GM23338 (cell line): ENCODE results near the gene ZSCAN30. TPM values are rescaled to one million over a fixed set of nuclear protein-coding genes. Genes with fewer than 3 reads are reported as not detected.

Experiments
- ATAC-seq: fragments of 200-7000 bp; cut with Tn5 transposase; 3 replicates; pipeline ENCODE4 v1.9.1; 2020
- DNase-seq: peaks from one replicate; pipeline ENCODE4 v3.0.0-alpha.2; 2015; ENCODE audit warnings: low spot score
- H2AFZ ChIP-seq: fragments of 200-600 bp; sonication (generic); 2 replicates; pipeline ENCODE4 v1.8.0; 2016; ENCODE audit warnings: antibody characterized with exemption, mild to moderate bottlenecking, moderate library complexity
- H3F3A ChIP-seq: fragments of 200-600 bp; sonication (generic); replicated peaks from 2 replicates; pipeline ENCODE4 v1.8.0; 2017; ENCODE audit warnings: antibody characterized with exemption, mixed run types, low read depth
- H3K27ac ChIP-seq: fragments of 200-600 bp; sonication (generic); 2 replicates; pipeline ENCODE4 v1.6.1; 2016; ENCODE audit warnings: low read depth
- H3K27me3 ChIP-seq: fragments of 200-600 bp; sonication (generic); 2 replicates; pipeline ENCODE4 v1.8.0; 2016; ENCODE audit warnings: mild to moderate bottlenecking, mixed run types, moderate library complexity; ENCODE audit not compliant: insufficient read depth
- H3K36me3 ChIP-seq: fragments of 200-600 bp; sonication (generic); 2 replicates; pipeline ENCODE4 v1.8.0; 2016; ENCODE audit warnings: mild to moderate bottlenecking; ENCODE audit not compliant: insufficient read depth
- H3K4me1 ChIP-seq: fragments of 200-600 bp; sonication (generic); 2 replicates; pipeline ENCODE4 v1.8.0; 2016; ENCODE audit warnings: mild to moderate bottlenecking, moderate library complexity; ENCODE audit not compliant: insufficient read depth
- H3K4me2 ChIP-seq: fragments of 200-600 bp; sonication (generic); 2 replicates; pipeline ENCODE4 v1.7.1; 2017; ENCODE audit warnings: mixed run types
- H3K4me3 ChIP-seq: fragments of 200-600 bp; sonication (generic); 2 replicates; pipeline ENCODE4 v1.6.1; 2016; ENCODE audit warnings: mixed run types
- H3K79me2 ChIP-seq: fragments of 200-600 bp; sonication (generic); replicated peaks from 2 replicates; pipeline ENCODE4 v1.8.0; 2017; ENCODE audit warnings: mild to moderate bottlenecking; ENCODE audit not compliant: insufficient read depth
- H3K9me2 ChIP-seq: fragments of 200-600 bp; sonication (generic); 2 replicates; pipeline ENCODE4 v1.8.0; 2017; ENCODE audit not compliant: insufficient read depth
- H4K20me1 ChIP-seq: fragments of 200-600 bp; sonication (generic); replicated peaks from 2 replicates; pipeline ENCODE4 v1.8.0; 2017; ENCODE audit warnings: mild to moderate bottlenecking; ENCODE audit not compliant: insufficient read depth
- H3K27ac Mint-ChIP-seq: 2 replicates; pipeline ENCODE4 v1.8.0; 2020; ENCODE audit warnings: inconsistent platforms, mild to moderate bottlenecking, moderate library complexity, mixed read lengths
- H3K27me3 Mint-ChIP-seq: 3 replicates; pipeline ENCODE4 v1.8.0; 2022; ENCODE audit warnings: low read depth, mild to moderate bottlenecking, moderate library complexity, mixed read lengths, inconsistent platforms; ENCODE audit not compliant: insufficient read depth, poor library complexity
- H3K36me3 Mint-ChIP-seq: 3 replicates; pipeline ENCODE4 v1.8.0; 2021; ENCODE audit warnings: low read depth, mild to moderate bottlenecking, inconsistent platforms, moderate library complexity, mixed read lengths
- H3K4me1 Mint-ChIP-seq: 3 replicates; pipeline ENCODE4 v1.8.0; 2020; ENCODE audit warnings: mild to moderate bottlenecking, inconsistent platforms, mixed read lengths
- H3K4me3 Mint-ChIP-seq: 3 replicates; pipeline ENCODE4 v1.8.0; 2021; ENCODE audit warnings: moderate library complexity, mild to moderate bottlenecking, inconsistent platforms, mixed read lengths
- H3K9me3 Mint-ChIP-seq: 3 replicates; pipeline ENCODE4 v1.8.0; 2020; ENCODE audit warnings: moderate library complexity, mild to moderate bottlenecking, inconsistent platforms, mixed read lengths
- CREB1 ChIP-seq: fragments of 250-450 bp; sonication (Bioruptor Pico); IDR thresholded peaks from 2 replicates; pipeline ENCODE4 v1.5.0; 2020; ENCODE audit warnings: low read depth, mild to moderate bottlenecking, moderate library complexity
- EZH2 ChIP-seq: fragments of 200-600 bp; sonication (generic); IDR thresholded peaks from one replicate; pipeline ENCODE4 v1.8.0; 2017; ENCODE audit warnings: antibody characterized with exemption, mild to moderate bottlenecking, low read depth; ENCODE audit not compliant: unreplicated experiment
- EZH2phosphoT487 ChIP-seq: fragments of 200-600 bp; sonication (generic); IDR thresholded peaks from one replicate; pipeline ENCODE4 v1.8.1; 2018; ENCODE audit warnings: antibody characterized with exemption; ENCODE audit not compliant: unreplicated experiment
- JUNB ChIP-seq: IDR thresholded peaks from one replicate; pipeline ENCODE4 v1.6.1; 2016; ENCODE audit warnings: antibody characterized with exemption; ENCODE audit not compliant: unreplicated experiment
- NANOG ChIP-seq: IDR thresholded peaks from 2 replicates; pipeline ENCODE4 v1.6.1; 2016; ENCODE audit warnings: antibody characterized with exemption, borderline replicate concordance
- POLR2AphosphoS5 ChIP-seq: IDR thresholded peaks from 2 replicates; pipeline ENCODE4 v1.6.1; 2016; ENCODE audit warnings: antibody characterized with exemption, low read depth
- REST ChIP-seq: IDR thresholded peaks from one replicate; pipeline ENCODE4 v1.6.1; 2018; ENCODE audit warnings: antibody characterized with exemption; ENCODE audit not compliant: unreplicated experiment
- STAT1 ChIP-seq: IDR thresholded peaks from one replicate; pipeline ENCODE4 v1.6.1; 2016; ENCODE audit warnings: antibody characterized with exemption; ENCODE audit not compliant: unreplicated experiment
- ZNF114 ChIP-seq: fragments of 250-450 bp; sonication (Bioruptor Pico); IDR thresholded peaks from 2 replicates; pipeline ENCODE4 v1.5.0; 2020; ENCODE audit warnings: mild to moderate bottlenecking, moderate library complexity
- ZNF331 ChIP-seq: fragments of 250-450 bp; sonication (Bioruptor Pico); IDR thresholded peaks from 2 replicates; pipeline ENCODE4 v1.5.0; 2020; ENCODE audit warnings: low read depth, mild to moderate bottlenecking, moderate library complexity
- polyA plus RNA-seq: library from polyadenylated mRNA; unstranded; fragments of >200 nt; fragmentation: Nextera tagmentation; extraction: Ambion mirVana; gene quantifications from 2 replicates; pipeline ENCODE4 v1.2.1, GENCODE V29; 2016
- total RNA-seq: library from RNA; depleted of rRNA; stranded (reverse); fragments of >200 nt; shearing (Covaris generic); gene quantifications from 2 replicates; pipeline ENCODE4 v1.2.3, GENCODE V29; 2014
- TF ChIP-seq, protein P1 (sequence below): IDR thresholded peaks from 2 replicates; pipeline ENCODE4 v1.6.1; 2016; ENCODE audit warnings: antibody characterized with exemption
- TF ChIP-seq, protein P2 (sequence below), 2 experiments: fragments of 200-600 bp in 1 of 2; sonication (generic) in 1 of 2; conservative IDR thresholded peaks; 2 replicates each; pipeline versions ENCODE4 v1.5.1 to v1.6.1; 2016 to 2017; ENCODE audit warnings: antibody characterized with exemption in 2 of 2, low read depth in 2 of 2, mild to moderate bottlenecking in 2 of 2, moderate library complexity in 1 of 2

ZSCAN30 gene
- total and polyA plus RNA-seq, 2 experiments from 2014 or later, result 12.3 to 21.8 TPM

DNA sequence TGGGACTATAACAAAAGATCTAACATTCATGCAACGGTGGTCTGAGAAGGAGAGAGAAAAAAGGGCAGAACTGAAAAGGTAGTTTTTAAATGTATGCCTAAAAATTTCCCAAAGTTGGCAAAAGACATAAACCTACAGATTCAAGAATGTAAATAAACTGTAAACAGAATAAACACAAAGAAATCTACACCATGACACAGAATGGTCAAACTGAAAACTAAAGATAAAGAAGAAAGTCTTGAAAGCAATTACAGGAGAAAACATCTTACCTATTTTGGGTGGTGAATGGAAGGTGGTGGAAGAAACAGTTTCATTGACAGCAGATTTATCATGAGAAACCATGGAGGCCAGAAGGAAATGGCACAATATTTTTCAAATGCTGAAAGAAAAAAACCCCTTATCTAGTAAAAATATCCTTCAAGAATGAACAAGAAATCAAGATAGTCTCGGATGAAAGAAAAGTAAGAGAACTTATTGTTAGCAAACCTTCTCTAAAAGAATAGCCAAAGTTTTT, 84.8 kb downstream of the ZSCAN30 start:
- Histone ChIP-seq H3F3A (no peaks in the 10 kb centered on the region), H3K79me2 (no peaks in the 10 kb centered on the region), H2AFZ (peak overlapping the region; percentile 85), H3K4me2 (no peak overlapping the region), H3K4me1 (0 out of 2 replicates have a peak, but pooled peaks cover 3% of the 10 kb centered on the region), H3K4me3 (no peak overlapping the region), H4K20me1 (no peaks in the 10 kb centered on the region), H3K27ac (no peak overlapping the region), H3K27me3 (no peaks in the 10 kb centered on the region), H3K9me2 (no peaks in the 10 kb centered on the region), H3K36me3 (0 out of 2 replicates have a peak, but pooled peaks cover 3% of the 10 kb centered on the region)
- no peak for DNase-seq
- Mint-ChIP-seq H3K9me3 (peaks cover 20% of the 10 kb centered on the region), H3K4me3 (no peak overlapping the region; the same call in 2 of the 3 replicates), H3K36me3 (peaks cover 20% of the 10 kb centered on the region), H3K27ac (no peak overlapping the region), H3K27me3 (peaks cover 2% of the 10 kb centered on the region), H3K4me1 (peaks cover 3% of the 10 kb centered on the region; the same call in 2 of the 3 replicates)
- TF ChIP-seq ZNF331 (no peak), POLR2AphosphoS5 (no peak), ZNF114 (CRISPR knock-in tag) (no peak), CREB1 (CRISPR knock-in tag) (no peak), NANOG (no peak), EZH2phosphoT487 (no peak)
- TF ChIP-seq, protein P1, sequence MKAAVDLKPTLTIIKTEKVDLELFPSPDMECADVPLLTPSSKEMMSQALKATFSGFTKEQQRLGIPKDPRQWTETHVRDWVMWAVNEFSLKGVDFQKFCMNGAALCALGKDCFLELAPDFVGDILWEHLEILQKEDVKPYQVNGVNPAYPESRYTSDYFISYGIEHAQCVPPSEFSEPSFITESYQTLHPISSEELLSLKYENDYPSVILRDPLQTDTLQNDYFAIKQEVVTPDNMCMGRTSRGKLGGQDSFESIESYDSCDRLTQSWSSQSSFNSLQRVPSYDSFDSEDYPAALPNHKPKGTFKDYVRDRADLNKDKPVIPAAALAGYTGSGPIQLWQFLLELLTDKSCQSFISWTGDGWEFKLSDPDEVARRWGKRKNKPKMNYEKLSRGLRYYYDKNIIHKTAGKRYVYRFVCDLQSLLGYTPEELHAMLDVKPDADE, result no peak
- TF ChIP-seq, protein P2, sequence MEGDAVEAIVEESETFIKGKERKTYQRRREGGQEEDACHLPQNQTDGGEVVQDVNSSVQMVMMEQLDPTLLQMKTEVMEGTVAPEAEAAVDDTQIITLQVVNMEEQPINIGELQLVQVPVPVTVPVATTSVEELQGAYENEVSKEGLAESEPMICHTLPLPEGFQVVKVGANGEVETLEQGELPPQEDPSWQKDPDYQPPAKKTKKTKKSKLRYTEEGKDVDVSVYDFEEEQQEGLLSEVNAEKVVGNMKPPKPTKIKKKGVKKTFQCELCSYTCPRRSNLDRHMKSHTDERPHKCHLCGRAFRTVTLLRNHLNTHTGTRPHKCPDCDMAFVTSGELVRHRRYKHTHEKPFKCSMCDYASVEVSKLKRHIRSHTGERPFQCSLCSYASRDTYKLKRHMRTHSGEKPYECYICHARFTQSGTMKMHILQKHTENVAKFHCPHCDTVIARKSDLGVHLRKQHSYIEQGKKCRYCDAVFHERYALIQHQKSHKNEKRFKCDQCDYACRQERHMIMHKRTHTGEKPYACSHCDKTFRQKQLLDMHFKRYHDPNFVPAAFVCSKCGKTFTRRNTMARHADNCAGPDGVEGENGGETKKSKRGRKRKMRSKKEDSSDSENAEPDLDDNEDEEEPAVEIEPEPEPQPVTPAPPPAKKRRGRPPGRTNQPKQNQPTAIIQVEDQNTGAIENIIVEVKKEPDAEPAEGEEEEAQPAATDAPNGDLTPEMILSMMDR (conservative IDR thresholded peaks at IDR 0.05; ENCODE audit: low read depth in 2 of 2), result no peak
- ATAC-seq, result no peak

DNA sequence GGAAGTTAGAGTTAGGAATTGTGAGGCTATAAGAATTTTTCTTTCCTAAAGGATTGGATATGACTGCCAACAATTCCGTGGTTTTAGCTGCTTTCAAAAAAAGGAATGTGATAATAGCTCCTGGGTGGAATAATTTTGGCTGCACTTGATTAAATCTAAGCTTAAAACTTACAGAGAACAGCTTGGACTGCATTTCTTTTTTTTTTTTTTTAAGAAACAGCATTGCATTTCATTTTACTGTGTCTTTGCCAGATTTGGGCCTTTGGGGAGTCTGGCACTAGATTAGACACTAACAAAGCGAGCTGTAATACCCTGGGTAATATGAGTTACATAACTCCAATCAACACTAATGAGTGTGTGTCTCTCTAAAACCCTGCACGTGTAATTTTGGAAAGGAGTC, 87.0 kb downstream of the ZSCAN30 start:
- H3K4me2 ChIP-seq, result no peak overlapping the region
- H3K4me3 ChIP-seq, result no peak overlapping the region
- H3K27ac ChIP-seq, result no peak overlapping the region
- DNase-seq (no peak), ATAC-seq (no peak)
- TF ChIP-seq CREB1 (CRISPR knock-in tag) (no peak), ZNF114 (CRISPR knock-in tag) (no peak), EZH2phosphoT487 (no peak), NANOG (no peak), JUNB (no peak), STAT1 (no peak), EZH2 (no peak), REST (no peak), ZNF331 (no peak)
- TF ChIP-seq, protein P2 (conservative IDR thresholded peaks at IDR 0.05; ENCODE audit: low read depth in 2 of 2), result no peak
- TF ChIP-seq, protein P1, result no peak
- Mint-ChIP-seq H3K4me1 (peaks cover 3% of the 10 kb centered on the region; the same call in 2 of the 3 replicates), H3K9me3 (peaks cover 20% of the 10 kb centered on the region), H3K27me3 (peaks cover 2% of the 10 kb centered on the region), H3K4me3 (no peak overlapping the region), H3K36me3 (peaks cover 20% of the 10 kb centered on the region), H3K27ac (no peak overlapping the region)
- no peaks in the 10 kb centered on the region for H3K9me2 ChIP-seq
- no peaks in the 10 kb centered on the region for H3K79me2 ChIP-seq
- no peaks in the 10 kb centered on the region for H4K20me1 ChIP-seq
- H3F3A ChIP-seq, result no peaks in the 10 kb centered on the region
- H3K4me1 ChIP-seq, result 0 out of 2 replicates have a peak, but pooled peaks cover 3% of the 10 kb centered on the region
- H3K36me3 ChIP-seq, result 0 out of 2 replicates have a peak, but pooled peaks cover 3% of the 10 kb centered on the region
- no peaks in the 10 kb centered on the region for H3K27me3 ChIP-seq
- no peak overlapping the region for H2AFZ ChIP-seq
